ENCODE measurements around the gene TSC22D1. TPM values are rescaled to one million over a fixed set of nuclear protein-coding genes. Genes with fewer than 3 reads are reported as not detected.

TSC22D1 gene
- polyA plus RNA-seq, 1 donor: 219 TPM

GRCh38 chr13:44453881-44454280, 122.2 kb downstream of the TSC22D1 start:
- no peak for DNase-seq

GRCh38 chr13:44453069-44453468, 123.1 kb downstream of the TSC22D1 start:
- no peak for DNase-seq

GRCh38 chr13:44452418-44452817, 123.7 kb downstream of the TSC22D1 start:
- DNase-seq: no peak

GRCh38 chr13:44451651-44452050, 124.5 kb downstream of the TSC22D1 start:
- no peak for DNase-seq

GRCh38 chr13:44451126-44451525, 125.0 kb downstream of the TSC22D1 start:
- no peak for DNase-seq

GRCh38 chr13:44449999-44450821, 125.9 kb downstream of the TSC22D1 start:
- DNase-seq: no peak

- no peak for DNase-seq
Measured at GRCh38 chr13:44448875-44449274, 127.3 kb downstream of the TSC22D1 start.

- DNase-seq: no peak
Measured at GRCh38 chr13:44448373-44448772, 127.8 kb downstream of the TSC22D1 start.

- no peak for DNase-seq
Measured at GRCh38 chr13:44447783-44448321, 128.3 kb downstream of the TSC22D1 start.

- DNase-seq: no peak
Measured at GRCh38 chr13:44440046-44440608, 136.0 kb downstream of the TSC22D1 start.

GRCh38 chr13:44439452-44440024, 136.6 kb downstream of the TSC22D1 start:
- no peak for DNase-seq

- DNase-seq: no peak
Measured at GRCh38 chr13:44438234-44438579, 137.9 kb downstream of the TSC22D1 start.

- peak; percentile 68 for DNase-seq
Measured at GRCh38 chr13:44437356-44438233, 138.5 kb downstream of the TSC22D1 start.

- DNase-seq: peak; percentile 95
Measured at GRCh38 chr13:44436589-44437337, 139.4 kb downstream of the TSC22D1 start.

- DNase-seq: no peak
Measured at GRCh38 chr13:44435919-44436510, 140.1 kb downstream of the TSC22D1 start.

GRCh38 chr13:44435142-44435918, 140.8 kb downstream of the TSC22D1 start:
- DNase-seq: peak; percentile 99

GRCh38 chr13:44434766-44435141, 141.4 kb downstream of the TSC22D1 start:
- DNase-seq: no peak

GRCh38 chr13:44433863-44434765, 142.0 kb downstream of the TSC22D1 start:
- no peak for DNase-seq

GRCh38 chr13:44432650-44433049, 143.5 kb downstream of the TSC22D1 start:
- DNase-seq: no peak
